ENCODE results near the gene ITGB7. TPM values are rescaled to one million over a fixed set of nuclear protein-coding genes. Genes with fewer than 3 reads are reported as not detected.

Gene ITGB7
- total RNA-seq, 1 experiment from 2014 or later: 0.43 TPM

DNA sequence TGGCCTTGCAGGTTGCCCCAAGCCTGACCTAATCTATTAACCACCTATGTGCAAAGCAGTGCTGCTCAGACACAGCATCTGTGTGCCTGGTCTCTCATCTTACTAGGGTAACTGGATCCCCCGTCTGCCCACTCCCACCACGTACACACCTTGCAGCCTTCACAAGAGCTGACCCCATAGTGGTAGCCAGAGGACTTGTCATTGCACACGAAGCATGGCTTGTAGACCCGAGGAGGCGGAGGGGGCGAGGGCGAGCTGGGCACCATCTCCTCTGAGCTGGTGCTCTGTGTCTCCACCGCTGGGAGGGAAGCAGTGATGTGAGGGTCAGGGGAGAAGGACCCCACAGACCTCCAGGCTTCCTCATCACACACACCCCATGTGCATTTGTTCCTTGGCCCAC is 8.4 kb upstream of the ITGB7 start:
- Histone ChIP-seq H3K27ac (ENCODE audit: low read depth, low read length, poor library complexity, severe bottlenecking) (no peak overlapping the region), H3K9me3 (ENCODE audit: low read depth, low read length, poor library complexity, severe bottlenecking) (no peaks in the 10 kb centered on the region), H3K27me3 (replicated peaks; ENCODE audit: insufficient read depth, low read depth, low read length, poor library complexity) (no peaks in the 10 kb centered on the region), H3K4me1 (ENCODE audit: insufficient read depth, low read length, poor library complexity, severe bottlenecking) (peaks cover 31% of the 10 kb centered on the region), H3K36me3 (ENCODE audit: insufficient read depth, low read length, poor library complexity, severe bottlenecking) (peaks cover 14% of the 10 kb centered on the region), H3K4me3 (ENCODE audit: low read depth, low read length, poor library complexity, severe bottlenecking) (no peak overlapping the region)
- CTCF ChIA-PET: interaction anchor here (0.6 to 1.3 kb wide), 2 partner anchors 87 to 150 kb away, joined by 3 to 5 read pairs; no protein-coding TSS in a partner anchor
- intact Hi-C loops (cut with micrococcal nuclease; ENCODE audit: unreplicated experiment): no loop called here
- no peak for DNase-seq (ENCODE audit: low spot score)
- no TSS peak for BruUV-seq (replicated peaks)
- TF ChIP-seq, protein P1, sequence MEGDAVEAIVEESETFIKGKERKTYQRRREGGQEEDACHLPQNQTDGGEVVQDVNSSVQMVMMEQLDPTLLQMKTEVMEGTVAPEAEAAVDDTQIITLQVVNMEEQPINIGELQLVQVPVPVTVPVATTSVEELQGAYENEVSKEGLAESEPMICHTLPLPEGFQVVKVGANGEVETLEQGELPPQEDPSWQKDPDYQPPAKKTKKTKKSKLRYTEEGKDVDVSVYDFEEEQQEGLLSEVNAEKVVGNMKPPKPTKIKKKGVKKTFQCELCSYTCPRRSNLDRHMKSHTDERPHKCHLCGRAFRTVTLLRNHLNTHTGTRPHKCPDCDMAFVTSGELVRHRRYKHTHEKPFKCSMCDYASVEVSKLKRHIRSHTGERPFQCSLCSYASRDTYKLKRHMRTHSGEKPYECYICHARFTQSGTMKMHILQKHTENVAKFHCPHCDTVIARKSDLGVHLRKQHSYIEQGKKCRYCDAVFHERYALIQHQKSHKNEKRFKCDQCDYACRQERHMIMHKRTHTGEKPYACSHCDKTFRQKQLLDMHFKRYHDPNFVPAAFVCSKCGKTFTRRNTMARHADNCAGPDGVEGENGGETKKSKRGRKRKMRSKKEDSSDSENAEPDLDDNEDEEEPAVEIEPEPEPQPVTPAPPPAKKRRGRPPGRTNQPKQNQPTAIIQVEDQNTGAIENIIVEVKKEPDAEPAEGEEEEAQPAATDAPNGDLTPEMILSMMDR (conservative IDR thresholded peaks at IDR 0.05; ENCODE audit: low read depth, low read length): no peak
- TF ChIP-seq EZH2 (IDR thresholded peaks at IDR 0.05; ENCODE audit: borderline replicate concordance, low read depth, low read length, poor library complexity, severe bottlenecking): no peak
- POLR2A ChIA-PET (ENCODE audit: low non-redundant PET): no interaction called here

DNA sequence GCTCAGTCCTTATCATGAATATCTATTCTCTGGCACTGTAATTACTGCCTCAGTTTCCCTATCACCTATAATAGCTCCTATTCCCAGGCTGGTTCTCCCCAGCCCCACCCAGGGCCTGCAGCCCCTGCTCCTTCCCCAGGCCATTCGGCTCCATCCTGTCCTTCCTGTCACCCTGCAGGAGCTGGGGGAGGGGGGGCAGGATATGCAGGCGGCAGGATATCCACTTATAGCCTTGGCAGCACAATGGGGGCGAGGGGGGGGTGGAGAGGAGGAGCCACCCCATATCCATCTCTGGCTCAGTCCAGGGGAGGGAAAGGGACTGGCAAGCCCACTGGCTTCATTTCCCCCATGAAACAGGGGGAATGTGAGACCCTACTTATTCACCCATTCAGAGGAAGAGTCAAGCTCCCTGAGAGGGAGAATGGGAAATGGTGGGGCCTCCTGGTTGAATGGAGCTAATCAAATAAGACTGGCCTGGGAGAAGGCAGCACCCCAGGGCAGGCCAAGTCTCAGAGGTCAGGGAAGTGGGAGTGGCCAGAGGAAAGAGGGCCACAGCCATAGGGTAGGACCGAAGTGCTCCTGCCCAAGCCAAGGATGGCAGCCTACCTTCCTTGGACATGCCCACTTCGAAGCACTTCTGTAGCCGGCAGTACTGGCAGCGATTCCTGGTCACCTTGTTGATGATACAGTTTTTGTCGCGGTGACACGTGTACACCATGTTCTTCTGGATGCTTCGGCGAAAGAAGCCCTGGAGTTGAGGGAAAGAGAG is 7.8 kb upstream of the ITGB7 start:
- POLR2A ChIA-PET (ENCODE audit: low non-redundant PET): no interaction called here
- Histone ChIP-seq H3K27ac (ENCODE audit: low read depth, low read length, poor library complexity, severe bottlenecking) (no peak overlapping the region), H3K4me3 (ENCODE audit: low read depth, low read length, poor library complexity, severe bottlenecking) (no peak overlapping the region), H3K9me3 (ENCODE audit: low read depth, low read length, poor library complexity, severe bottlenecking) (no peaks in the 10 kb centered on the region), H3K4me1 (ENCODE audit: insufficient read depth, low read length, poor library complexity, severe bottlenecking) (peaks cover 31% of the 10 kb centered on the region), H3K36me3 (ENCODE audit: insufficient read depth, low read length, poor library complexity, severe bottlenecking) (peaks cover 14% of the 10 kb centered on the region), H3K27me3 (replicated peaks; ENCODE audit: insufficient read depth, low read depth, low read length, poor library complexity) (no peaks in the 10 kb centered on the region)
- TF ChIP-seq EZH2 (IDR thresholded peaks at IDR 0.05; ENCODE audit: borderline replicate concordance, low read depth, low read length, poor library complexity, severe bottlenecking): no peak
- TF ChIP-seq, protein P1 (conservative IDR thresholded peaks at IDR 0.05; ENCODE audit: low read depth, low read length): no peak
- intact Hi-C loops (cut with micrococcal nuclease; ENCODE audit: unreplicated experiment): no loop called here
- BruUV-seq (replicated peaks): no TSS peak
- DNase-seq (ENCODE audit: low spot score): no peak
- CTCF ChIA-PET: interaction anchor here (1.4 to 1.7 kb wide), 2 partner anchors 74 to 106 kb away, joined by 11 to 24 read pairs; partner anchors contain the start of gene AAAS

DNA sequence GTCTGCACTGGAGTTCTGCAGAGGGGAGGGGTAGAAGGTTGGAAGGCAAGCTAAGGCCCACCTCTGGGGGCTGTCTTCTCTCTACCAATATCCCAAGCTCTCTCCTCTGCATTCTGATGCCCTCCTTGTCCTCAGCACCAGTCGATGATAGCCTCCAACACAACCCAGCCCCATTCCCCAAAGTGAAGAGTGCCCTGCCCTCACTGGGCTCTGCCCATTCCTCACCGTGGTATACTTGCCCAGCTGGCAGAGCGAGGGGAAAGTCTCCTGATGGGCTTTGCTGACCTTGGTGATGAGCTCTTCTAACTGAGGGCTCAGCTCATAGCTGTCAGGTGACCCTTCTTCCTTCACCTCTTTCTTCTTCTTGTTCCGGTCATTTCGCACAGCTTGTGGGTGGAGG is 7.2 kb upstream of the ITGB7 start:
- Histone ChIP-seq H3K36me3 (ENCODE audit: insufficient read depth, low read length, poor library complexity, severe bottlenecking) (peaks cover 14% of the 10 kb centered on the region), H3K9me3 (ENCODE audit: low read depth, low read length, poor library complexity, severe bottlenecking) (no peaks in the 10 kb centered on the region), H3K4me3 (ENCODE audit: low read depth, low read length, poor library complexity, severe bottlenecking) (no peak overlapping the region), H3K27me3 (replicated peaks; ENCODE audit: insufficient read depth, low read depth, low read length, poor library complexity) (no peaks in the 10 kb centered on the region), H3K27ac (ENCODE audit: low read depth, low read length, poor library complexity, severe bottlenecking) (no peak overlapping the region), H3K4me1 (ENCODE audit: insufficient read depth, low read length, poor library complexity, severe bottlenecking) (peaks cover 27% of the 10 kb centered on the region)
- no TSS peak for BruUV-seq (replicated peaks)
- no peak for TF ChIP-seq EZH2 (IDR thresholded peaks at IDR 0.05; ENCODE audit: borderline replicate concordance, low read depth, low read length, poor library complexity, severe bottlenecking)
- TF ChIP-seq, protein P1 (conservative IDR thresholded peaks at IDR 0.05; ENCODE audit: low read depth, low read length): no peak
- ChIA-PET POLR2A (ENCODE audit: low non-redundant PET) (no interaction called here), CTCF (interaction anchor here (1.0 to 2.0 kb wide), 8 partner anchors 16 to 207 kb away, joined by 3 to 24 read pairs (median 9); partner anchors contain the start of genes AAAS and ESPL1)
- DNase-seq (ENCODE audit: low spot score): no peak
- intact Hi-C loops (cut with micrococcal nuclease; ENCODE audit: unreplicated experiment): no loop called here

All from A673 (cell line).